Mesothelial cell of epicardium (in vitro differentiated cells): ENCODE measurements around the gene MGAT5. TPM values are rescaled to one million over a fixed set of nuclear protein-coding genes. Genes with fewer than 3 reads are reported as not detected.

ENCODE experiments used
- DNase-seq, 2 experiments: peaks; one replicate each; pipeline ENCODE4 v3.0.0; 2021; ENCODE audit warnings: low spot score in 2 of 2; ENCODE audit not compliant: unreplicated experiment in 2 of 2
- H3K27ac Mint-ChIP-seq: 2 replicates; pipeline ENCODE4 v1.8.0; 2021; ENCODE audit warnings: mixed read lengths
- H3K27me3 Mint-ChIP-seq: 2 replicates; pipeline ENCODE4 v1.8.0; 2021; ENCODE audit warnings: low read depth, mixed read lengths
- H3K36me3 Mint-ChIP-seq: 2 replicates; pipeline ENCODE4 v1.8.0; 2021; ENCODE audit warnings: mixed read lengths
- H3K4me1 Mint-ChIP-seq: 2 replicates; pipeline ENCODE4 v1.8.0; 2021; ENCODE audit warnings: mixed read lengths
- H3K4me3 Mint-ChIP-seq: 2 replicates; pipeline ENCODE4 v1.8.0; 2021; ENCODE audit warnings: mild to moderate bottlenecking, moderate library complexity, mixed read lengths
- H3K9me3 Mint-ChIP-seq: 2 replicates; pipeline ENCODE4 v1.8.0; 2021; ENCODE audit warnings: mixed read lengths
- total RNA-seq: library from RNA; stranded (reverse); gene quantifications from 3 replicates; pipeline ENCODE4 v1.2.1, GENCODE V29; 2021
- TF ChIP-seq, protein P1 (sequence below): fragments of 200-600 bp; sonication (generic); IDR thresholded peaks from one replicate; pipeline ENCODE4 v1.5.0; 2021; ENCODE audit warnings: antibody characterized with exemption; ENCODE audit not compliant: unreplicated experiment

MGAT5 gene
- total RNA-seq, 1 donor from 2014 or later, result 41.1 TPM

DNA sequence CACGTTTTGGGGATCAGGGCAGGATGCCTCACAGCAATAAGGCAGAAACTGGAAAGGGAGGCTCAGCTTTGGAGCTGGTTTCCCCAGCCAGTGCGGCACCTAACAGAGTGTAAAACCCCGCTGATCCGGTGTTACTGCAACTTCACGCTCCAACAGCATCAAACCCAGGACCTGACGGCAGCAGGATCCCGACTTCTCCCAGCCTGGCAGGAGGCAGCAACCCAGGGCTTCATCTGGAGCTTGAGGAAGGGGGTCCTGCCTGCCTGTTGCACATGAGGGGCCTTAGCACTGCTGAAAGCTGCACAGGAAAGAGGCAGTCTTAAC lies 209.8 kb downstream of the MGAT5 start:
- TF ChIP-seq, protein P1, sequence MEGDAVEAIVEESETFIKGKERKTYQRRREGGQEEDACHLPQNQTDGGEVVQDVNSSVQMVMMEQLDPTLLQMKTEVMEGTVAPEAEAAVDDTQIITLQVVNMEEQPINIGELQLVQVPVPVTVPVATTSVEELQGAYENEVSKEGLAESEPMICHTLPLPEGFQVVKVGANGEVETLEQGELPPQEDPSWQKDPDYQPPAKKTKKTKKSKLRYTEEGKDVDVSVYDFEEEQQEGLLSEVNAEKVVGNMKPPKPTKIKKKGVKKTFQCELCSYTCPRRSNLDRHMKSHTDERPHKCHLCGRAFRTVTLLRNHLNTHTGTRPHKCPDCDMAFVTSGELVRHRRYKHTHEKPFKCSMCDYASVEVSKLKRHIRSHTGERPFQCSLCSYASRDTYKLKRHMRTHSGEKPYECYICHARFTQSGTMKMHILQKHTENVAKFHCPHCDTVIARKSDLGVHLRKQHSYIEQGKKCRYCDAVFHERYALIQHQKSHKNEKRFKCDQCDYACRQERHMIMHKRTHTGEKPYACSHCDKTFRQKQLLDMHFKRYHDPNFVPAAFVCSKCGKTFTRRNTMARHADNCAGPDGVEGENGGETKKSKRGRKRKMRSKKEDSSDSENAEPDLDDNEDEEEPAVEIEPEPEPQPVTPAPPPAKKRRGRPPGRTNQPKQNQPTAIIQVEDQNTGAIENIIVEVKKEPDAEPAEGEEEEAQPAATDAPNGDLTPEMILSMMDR, result no peak
- no peaks in the 10 kb centered on the region for H3K9me3 Mint-ChIP-seq
- DNase-seq, result no peak
- no peak overlapping the region for H3K27ac Mint-ChIP-seq
- H3K4me3 Mint-ChIP-seq, result no peak overlapping the region
- H3K27me3 Mint-ChIP-seq, result peaks cover 14% of the 10 kb centered on the region
- H3K4me1 Mint-ChIP-seq, result peaks cover 2% of the 10 kb centered on the region
- no peaks in the 10 kb centered on the region for H3K36me3 Mint-ChIP-seq

DNA sequence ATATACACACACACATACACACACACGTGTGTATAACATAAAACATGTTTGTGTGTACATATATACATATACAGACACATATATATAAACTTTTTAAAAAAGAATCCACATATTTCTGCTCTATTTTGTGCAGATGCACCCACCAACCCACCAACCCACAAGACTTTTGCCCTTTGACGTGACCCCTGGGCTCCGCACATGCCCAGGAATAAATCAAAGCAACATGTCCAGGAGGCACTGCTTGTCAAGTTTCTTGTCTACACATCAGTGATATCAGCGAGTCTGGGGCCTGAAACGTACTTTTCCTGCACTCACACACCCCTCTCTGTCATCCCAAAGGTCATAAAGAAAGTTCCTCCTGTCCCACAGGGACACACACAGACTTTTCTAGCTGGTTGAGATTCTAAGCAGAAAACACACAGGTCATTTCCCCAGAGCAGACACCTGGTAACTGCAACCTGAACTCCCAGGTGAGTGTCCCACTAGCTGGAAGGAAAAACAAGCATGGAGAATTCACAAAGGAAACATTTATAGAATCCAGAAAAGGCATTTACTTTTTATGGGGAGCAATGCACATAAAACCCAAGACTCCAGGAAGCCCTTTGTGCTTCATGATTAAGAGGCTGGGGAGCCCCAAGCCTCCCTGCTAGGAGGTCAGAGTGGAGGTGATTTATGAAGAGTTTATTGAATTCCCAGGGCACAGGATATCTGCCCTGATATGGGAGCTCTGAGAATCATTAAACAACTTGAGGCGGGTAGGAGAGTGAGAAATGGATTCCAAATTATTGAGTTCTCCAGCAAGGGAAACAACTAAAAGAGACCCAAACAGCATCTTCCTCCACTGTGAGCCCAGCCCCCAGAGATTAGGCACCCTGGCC lies 211.6 kb downstream of the MGAT5 start:
- H3K27ac Mint-ChIP-seq, result peak overlapping the region; percentile 49
- no peaks in the 10 kb centered on the region for H3K9me3 Mint-ChIP-seq
- H3K4me1 Mint-ChIP-seq, result peaks cover 2% of the 10 kb centered on the region
- H3K4me3 Mint-ChIP-seq, result no peak overlapping the region
- DNase-seq, result peak in 1 of 2 experiments; percentile 26
- no peaks in the 10 kb centered on the region for H3K36me3 Mint-ChIP-seq
- TF ChIP-seq, protein P1, result no peak
- H3K27me3 Mint-ChIP-seq, result peaks cover 12% of the 10 kb centered on the region

DNA sequence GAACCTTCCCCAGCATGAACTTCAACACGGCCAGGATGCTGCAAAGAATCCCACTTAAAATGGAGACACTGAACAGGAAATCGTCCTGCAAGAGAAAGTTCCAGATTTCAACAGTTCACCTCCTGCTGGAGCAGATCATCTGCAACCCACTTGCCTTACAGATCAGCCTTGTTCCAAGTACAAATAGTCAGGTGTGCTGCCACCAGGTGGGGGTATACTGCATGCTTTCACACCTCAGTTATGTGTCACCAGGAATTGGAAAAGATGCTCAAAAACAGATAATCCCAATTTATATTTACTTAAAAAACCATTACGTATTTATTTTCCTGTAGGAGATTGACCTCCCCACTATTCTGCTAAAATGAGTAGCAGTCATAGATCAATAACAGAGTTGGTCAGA lies 212.3 kb downstream of the MGAT5 start:
- Mint-ChIP-seq H3K27me3 (peaks cover 9% of the 10 kb centered on the region), H3K9me3 (no peaks in the 10 kb centered on the region), H3K36me3 (no peaks in the 10 kb centered on the region), H3K4me1 (peaks cover 2% of the 10 kb centered on the region), H3K4me3 (no peak overlapping the region), H3K27ac (no peak overlapping the region)
- TF ChIP-seq, protein P1, result no peak
- DNase-seq, result peak in 1 of 2 experiments; percentile 25

DNA sequence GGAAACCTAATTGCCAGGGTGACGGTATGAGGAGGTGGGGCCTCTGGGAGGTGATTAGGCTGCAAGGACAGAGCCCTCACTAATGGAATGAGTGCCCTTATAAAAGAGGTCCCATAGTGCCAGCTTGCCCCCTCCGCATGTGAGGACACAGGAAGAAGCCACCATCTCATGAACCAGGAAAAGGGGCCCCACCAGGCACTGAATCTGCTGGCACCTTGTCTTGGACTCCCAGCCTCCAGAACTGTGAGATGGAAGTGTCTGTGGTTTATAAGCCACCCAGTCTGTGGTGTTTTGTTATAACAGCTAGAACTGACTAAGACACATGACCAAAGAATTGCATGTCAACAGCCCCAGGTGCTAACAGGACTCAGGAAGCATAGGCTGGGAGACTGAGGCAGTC lies 214.3 kb downstream of the MGAT5 start:
- no peak overlapping the region for H3K4me3 Mint-ChIP-seq
- H3K9me3 Mint-ChIP-seq, result peaks cover 12% of the 10 kb centered on the region
- TF ChIP-seq, protein P1, result no peak
- H3K4me1 Mint-ChIP-seq, result peaks cover 2% of the 10 kb centered on the region
- DNase-seq, result no peak
- H3K27me3 Mint-ChIP-seq, result no peaks in the 10 kb centered on the region
- no peaks in the 10 kb centered on the region for H3K36me3 Mint-ChIP-seq
- H3K27ac Mint-ChIP-seq, result no peak overlapping the region

DNA sequence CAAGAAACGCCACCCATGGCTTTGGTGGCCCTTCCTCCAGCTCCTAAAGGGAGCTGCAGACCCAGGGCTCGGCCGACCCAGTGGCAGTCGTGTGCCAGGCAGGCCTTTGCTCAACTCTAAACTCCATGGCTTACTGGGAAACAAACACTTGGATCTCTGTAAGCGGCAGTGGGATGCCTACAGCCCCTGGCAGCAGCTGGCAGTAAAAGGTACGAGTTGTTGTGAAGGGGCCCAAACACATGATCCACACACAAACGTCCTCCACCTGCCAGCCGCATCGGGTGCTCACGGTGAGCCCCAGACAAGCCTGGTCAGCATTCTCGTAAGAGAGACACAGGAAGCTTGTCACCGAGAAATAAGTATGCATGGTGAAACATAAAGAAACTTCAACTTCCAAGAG lies 214.9 kb downstream of the MGAT5 start:
- Mint-ChIP-seq H3K36me3 (no peaks in the 10 kb centered on the region), H3K27ac (no peak overlapping the region), H3K4me1 (peaks cover 2% of the 10 kb centered on the region), H3K4me3 (no peak overlapping the region), H3K9me3 (peaks cover 16% of the 10 kb centered on the region), H3K27me3 (no peaks in the 10 kb centered on the region)
- TF ChIP-seq, protein P1, result no peak
- peak in 1 of 2 experiments; percentile 11 for DNase-seq
